Adrenal gland (tissue), 12 donors: ENCODE results near the gene RGS9BP. TPM values are rescaled to one million over a fixed set of nuclear protein-coding genes. Genes with fewer than 3 reads are reported as not detected.
A peak's percentile ranks its signal among the peaks of the same experiment; 100 is the strongest.

Experiments used
- DNase-seq, 7 donors: peaks; one replicate each; pipeline ENCODE4 v3.0.0-alpha.2; 2019 to 2020
- H3K27ac ChIP-seq, 5 donors: fragments of 200-600 bp; sonication (generic) in 4 of 5; 1 replicate in 3 of 5; 2 replicates in 2 of 5; pipeline versions ENCODE4 v1.5.1 to v1.8.0; 2016 to 2020; ENCODE audit warnings: mild to moderate bottlenecking in 1 of 5
- H3K27me3 ChIP-seq: fragments of 200-600 bp; 2 replicates; pipeline ENCODE4 v1.8.0; 2021
- H3K36me3 ChIP-seq, 2 donors: fragments of 200-600 bp; replicated peaks in 1 of 2; 1 replicate in 1 of 2; 2 replicates in 1 of 2; pipeline versions ENCODE4 v1.5.1 to v1.8.0; 2018 to 2022
- H3K4me1 ChIP-seq, 2 donors: fragments of 200-600 bp; replicated peaks in 1 of 2; 1 replicate in 1 of 2; 2 replicates in 1 of 2; pipeline versions ENCODE4 v1.5.1 to v1.8.0; 2018 to 2021
- H3K4me3 ChIP-seq, 4 donors: fragments of 200-600 bp; sonication (generic) in 3 of 4; one replicate each; pipeline ENCODE4 v1.5.1; 2016 to 2018
- H3K9me3 ChIP-seq, 3 donors: fragments of 200-600 bp; sonication (generic) in 1 of 3; replicated peaks in 1 of 3; 1 replicate in 2 of 3; 2 replicates in 1 of 3; pipeline versions ENCODE4 v1.5.1 to v1.8.0; 2016 to 2021
- CTCF ChIP-seq, 6 experiments: fragments of 450-650 bp in 4 of 6; fragments of 200-600 bp in 2 of 6; sonication (generic) in 1 of 6; IDR thresholded peaks; 1 replicate in 5 of 6; 2 replicates in 1 of 6; pipeline versions ENCODE4 v1.5.1 to v1.8.0; 2016 to 2021; ENCODE audit warnings: antibody characterized with exemption in 6 of 6, mild to moderate bottlenecking in 2 of 6, moderate library complexity in 1 of 6
- POLR2A ChIP-seq, 2 donors: fragments of 450-650 bp; IDR thresholded peaks; one replicate each; pipeline ENCODE4 v1.6.1; 2017; ENCODE audit warnings: antibody characterized with exemption in 2 of 2, mild to moderate bottlenecking in 2 of 2, moderate library complexity in 1 of 2
- WGBS, 4 donors: extraction: QIAGEN DNeasy Blood & Tissue Kit in 2 of 4; methylation state at CpG; one replicate each; pipeline versions ENCODE4 v1.1.5 to v1.1.7; 2013 to 2017; 5-methylcytosine and 5-hydroxymethylcytosine counted together
- intact Hi-C, 2 donors: fragments of 100-400 bp; cut with DNase I; formaldehyde crosslinking; loops; one replicate each; pipeline versions ENCODE4 v1.14.1 to v1.15.0; 2022 to 2023
- polyA plus RNA-seq, 3 donors: library from polyadenylated mRNA; stranded (reverse); fragments of 200-250 nt in 2 of 3; fragments of 350-450 nt in 1 of 3; fragmentation: Illumina TruSeq in 1 of 3; extraction: RNeasy Lipid Tissue Mini Kit (QIAGEN cat#74804) in 1 of 3; gene quantifications; one replicate each; pipeline ENCODE4 v1.2.3, GENCODE V29; 2013 to 2014
- small RNA-seq, 2 donors: library from RNA; depleted of rRNA; stranded (forward); fragments of <200 nt; gene quantifications; one replicate each; pipeline ENCODE3, GENCODE V24; 2016
- total RNA-seq, 9 donors: library from RNA; depleted of rRNA in 4 of 9; stranded (reverse); fragments of >200 nt in 4 of 9; fragments of 120-200 nt in 1 of 9; fragmentation: NEBNext Ultra II Directional in 1 of 9; extraction: Animal tissue kit (Norgen Biotek cat#: 25700) in 1 of 9; gene quantifications; one replicate each; pipeline versions ENCODE4 v1.1.0 to v1.2.4, GENCODE V29; 2013 to 2023
- donor health status: healthy with polysubstance abuse.
- donor health status: Bipolar disorder and iron deficiency.
- donor health status: DM: yes; HTN: yes; CAD: no.
- donor health status: DM: no; HTN: no; CAD: no.
- donor health status: DM: no; HTN: no; CAD: no.
- donor health status: DM: yes; HTN: yes; CAD: no.

RGS9BP gene
- total and polyA plus RNA-seq, 12 donors: 0.10 to 2.3 (median 0.79) TPM

- intact Hi-C loops: no loop called here
- WGBS, 4 donors: 76 to 93% (median 90%) methylated on average over 3 to 44 of the region's 44 CpGs
Measured at GRCh38 chr19:32719611-32720059, 44.0 kb downstream of the RGS9BP start, which contains the start of gene TDRD12. Gene TDRD12, plus strand, starts transcription at chr19:32719767. Its CDS starts 306 bp downstream, at chr19:32720073.

GRCh38 chr19:32720216-32720935, 44.7 kb downstream of the RGS9BP start:
- H3K9me3 ChIP-seq: no peaks in the 10 kb centered on the region
- H3K36me3 ChIP-seq: no peaks in the 10 kb centered on the region
- no peaks in the 10 kb centered on the region for H3K27me3 ChIP-seq
- intact Hi-C loops: no loop called here
- TF ChIP-seq POLR2A (IDR thresholded peaks at IDR 0.05) (no peak), CTCF (IDR thresholded peaks at IDR 0.05) (no peak)
- DNase-seq: no peak
- H3K27ac ChIP-seq: no peak overlapping the region
- 89 to 100% (median 96%) methylated on average over 5 to 22 of the region's 22 CpGs for WGBS, 4 donors
- H3K4me1 ChIP-seq: peaks cover 0 to 8% of the 10 kb centered on the region in 2 donors
- no peak overlapping the region for H3K4me3 ChIP-seq

More at GRCh38 chr19:32719611-32720059, 44.0 kb downstream of the RGS9BP start, which contains the start of gene TDRD12:
- Histone ChIP-seq H3K27ac (peak within 1 kb of the TSS in 1 of 5 donors; percentile 49), H3K27me3 (no peaks in the 10 kb centered on the region), H3K4me3 (no peak within 1 kb of the TSS), H3K36me3 (no peaks in the 10 kb centered on the region), H3K9me3 (no peaks in the 10 kb centered on the region), H3K4me1 (peaks cover 0 to 8% of the 10 kb centered on the region in 2 donors)
- DNase-seq: peak in 3 of 7 donors; percentile 2 to 40 (median 22)
- TF ChIP-seq POLR2A (IDR thresholded peaks at IDR 0.05) (no peak), CTCF (IDR thresholded peaks at IDR 0.05) (peak in 2 of 6 experiments; percentile 6 to 23)

- Histone ChIP-seq H3K27ac (no peak overlapping the region), H3K9me3 (no peaks in the 10 kb centered on the region), H3K4me3 (no peak overlapping the region), H3K27me3 (no peaks in the 10 kb centered on the region), H3K4me1 (peaks cover 0 to 8% of the 10 kb centered on the region in 2 donors), H3K36me3 (no peaks in the 10 kb centered on the region)
- 96 to 97% (median 97%) methylated on average over 8 to 22 of the region's 22 CpGs for WGBS, 4 donors
- no peak for TF ChIP-seq CTCF (IDR thresholded peaks at IDR 0.05)
- TF ChIP-seq POLR2A (IDR thresholded peaks at IDR 0.05): no peak
- DNase-seq: no peak
- intact Hi-C loops: no loop called here
Measured at GRCh38 chr19:32720936-32721250, 45.2 kb downstream of the RGS9BP start.

Small RNA genes within 50 kb of the gene (small RNA-seq; reads per million reads assigned to genes)
- 0 reads per million in 2 donors for gene RN7SL789P

Other genes starting within 250 kb of the RGS9BP start
- 100 to 1,000 TPM in 4 of 9 donors, 10 to 100 TPM in 5; 56.4 to 213 (median 99.0) TPM for gene PDCD5, start 94.7 kb upstream of the RGS9BP start, total RNA-seq
- 100 to 1,000 TPM; 190 to 274 (median 208) TPM for gene PDCD5, start 94.7 kb upstream of the RGS9BP start, polyA plus RNA-seq
- 10 to 100 TPM; 13.2 to 25.3 (median 20.1) TPM for gene ANKRD27, start 668 bp upstream of the RGS9BP start, total RNA-seq
- 10 to 100 TPM in 2 of 3 donors, 1 to 10 TPM in 1; 7.2 to 15.7 (median 10.1) TPM for gene ANKRD27, start 668 bp upstream of the RGS9BP start, polyA plus RNA-seq
- 10 to 100 TPM; 15.2 to 34.9 (median 22.6) TPM for gene NUDT19, start 16.0 kb downstream of the RGS9BP start, total RNA-seq
- gene NUDT19, start 16.0 kb downstream of the RGS9BP start, polyA plus RNA-seq: 10 to 100 TPM in 1 of 3 donors, 1 to 10 TPM in 2; 6.8 to 28.5 (median 7.3) TPM
- 1 to 10 TPM in 5 of 9 donors, under 1 TPM in 2, not detected in 2; 0.83 to 3.7 (median 1.2) TPM for gene TDRD12, start 43.9 kb downstream of the RGS9BP start, total RNA-seq
- 1 to 10 TPM in 2 of 3 donors, under 1 TPM in 1; 0.08 to 1.1 (median 1.0) TPM for gene TDRD12, start 43.9 kb downstream of the RGS9BP start, polyA plus RNA-seq
- under 1 TPM in 4 of 9 donors, not detected in 5; 0.21 to 0.50 (median 0.39) TPM for gene SLC7A9, start 193.9 kb downstream of the RGS9BP start, total RNA-seq
- gene SLC7A9, start 193.9 kb downstream of the RGS9BP start, polyA plus RNA-seq: under 1 TPM; 0.11 to 0.51 (median 0.48) TPM